Measurements from ENCODE around the gene CSPG4. TPM values are rescaled to one million over a fixed set of nuclear protein-coding genes. Genes with fewer than 3 reads are reported as not detected.
"Not testable (repeated sequence)": the region's sequence is repeated elsewhere in the genome, so short reads cannot be mapped to it uniquely, and the experiment has no call there.

Gene CSPG4
- total RNA-seq, 1 donor: under 0.01 TPM

DNA sequence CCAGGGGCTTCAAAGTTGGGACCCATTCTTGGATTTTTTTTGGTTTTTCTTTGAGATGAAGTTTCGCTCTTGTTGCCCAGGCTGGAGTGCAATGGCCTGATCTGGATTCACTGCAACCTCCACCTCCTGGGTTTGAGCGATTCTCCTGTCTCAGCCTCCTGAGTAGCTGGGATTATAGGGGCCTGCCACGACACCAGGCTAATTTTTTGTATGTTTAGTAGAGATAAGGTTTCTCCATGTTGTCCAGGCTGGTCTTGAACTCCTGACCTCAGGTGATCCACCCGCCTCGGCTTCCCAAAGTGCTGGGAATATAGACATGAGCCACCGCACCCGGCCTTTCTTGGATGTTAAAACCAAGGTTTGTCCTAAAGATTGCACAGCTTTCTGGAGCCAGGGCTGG lies 78.7 kb downstream of the CSPG4 start:
- not testable (repeated sequence) for DNase-seq (ENCODE audit: low read depth in 2 of 3, low spot score in 2 of 3)

DNA sequence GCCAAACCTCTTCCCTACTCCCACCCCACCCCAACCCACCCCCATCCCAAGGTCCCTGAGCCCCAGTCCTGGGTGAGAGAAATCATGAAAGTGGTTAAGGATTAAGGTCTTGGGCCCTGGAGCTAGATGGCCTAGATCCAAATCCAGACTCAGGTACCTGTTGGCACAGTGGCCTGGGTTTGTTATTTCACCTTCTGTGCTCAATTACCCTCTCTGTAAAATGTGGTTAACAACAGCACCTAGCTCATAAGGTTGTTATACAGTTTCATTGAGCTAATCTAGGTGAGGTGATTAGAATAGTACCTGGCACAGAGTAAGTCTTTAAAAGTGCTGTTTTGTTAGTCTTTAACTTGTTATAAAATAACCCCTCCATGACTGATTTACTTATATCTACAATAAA lies 80.7 kb downstream of the CSPG4 start:
- no peak for DNase-seq (ENCODE audit: low read depth in 2 of 3, low spot score in 2 of 3)

DNA sequence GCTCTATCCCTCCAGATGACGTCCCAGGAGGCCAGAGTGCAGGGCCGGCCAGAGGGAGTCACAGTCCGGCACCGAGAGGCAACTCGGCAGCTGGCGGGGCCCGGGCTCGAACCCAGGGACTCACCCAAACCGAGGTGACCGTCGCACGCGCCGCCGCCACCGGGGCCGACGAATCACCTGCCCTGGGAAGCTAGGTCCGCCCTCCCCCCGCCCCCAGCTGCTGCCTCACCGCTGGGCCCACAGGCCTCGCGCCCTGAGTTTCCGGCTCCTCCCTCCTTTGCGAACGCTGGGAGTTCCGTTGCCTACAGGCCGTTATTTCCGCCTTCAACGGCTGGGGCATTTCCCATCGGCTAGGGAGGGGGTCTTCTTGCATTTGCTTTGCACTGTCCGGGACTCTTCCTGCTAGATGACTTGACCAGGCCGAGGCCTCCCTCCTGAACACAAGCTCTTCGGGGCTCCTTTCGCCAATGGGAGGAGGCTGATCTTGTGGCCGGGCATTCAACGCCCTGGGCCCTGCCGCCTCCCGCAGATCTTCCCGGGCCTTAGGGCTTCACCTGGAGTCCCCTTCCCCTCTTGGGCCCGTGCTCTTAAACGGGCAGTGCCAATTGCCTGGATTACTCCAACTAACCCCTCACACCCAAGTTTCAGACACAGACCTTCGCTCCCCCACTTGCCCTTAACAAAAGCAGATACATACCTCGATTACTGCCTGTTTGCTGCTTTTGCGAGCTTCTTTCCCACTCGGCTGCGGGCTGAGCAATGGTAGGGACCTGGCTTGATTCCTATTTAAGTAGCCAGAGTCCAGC lies 86.9 kb downstream of the CSPG4 start, which contains the start of gene SNUPN:
SNUPN (minus strand) TSS at position 184 of the 806 bp plus-strand sequence. CDS start 4,674 bp downstream, outside the sequence.
- peak; percentile 84 to 98 (median 98) for DNase-seq (ENCODE audit: low read depth in 2 of 3, low spot score in 2 of 3)

Other genes with a start within 250 kb of the CSPG4 start
- gene PTPN9, start 133.5 kb downstream of the CSPG4 start, total RNA-seq: 21.3 TPM
- 16.2 TPM for gene SNUPN, start 87.1 kb downstream of the CSPG4 start, total RNA-seq
- gene IMP3, start 72.6 kb downstream of the CSPG4 start, total RNA-seq: 199 TPM
- 10.5 TPM for gene SNX33, start 64.9 kb downstream of the CSPG4 start, total RNA-seq
- gene UBE2Q2, start 130.6 kb upstream of the CSPG4 start, total RNA-seq: 22.9 TPM
- 17.8 TPM for gene FBXO22, start 191.0 kb upstream of the CSPG4 start, total RNA-seq

Measured in hematopoietic multipotent progenitor cell (in vitro differentiated cells).